PC-3 (cell line): Measurements from ENCODE around the gene VTI1B. TPM values are rescaled to one million over a fixed set of nuclear protein-coding genes. Genes with fewer than 3 reads are reported as not detected.

Experiments
- ATAC-seq: fragments of 200-7000 bp; cut with Tn5 transposase; 2 replicates; pipeline ENCODE4 v1.9.1; 2020; ENCODE audit warnings: mild to moderate bottlenecking, moderate library complexity
- BruUV-seq: library from RNA; stranded (reverse); fragments of 400-500 nt; replicated peaks from 2 replicates; lab custom pipeline; 2021; lab: Mats Ljungman, UMichigan
- CTCF ChIA-PET: fragments of 300-600 bp; sonication (Branson Sonifier 250); formaldehyde crosslinking; loops from one replicate; lab custom pipeline; 2022; ENCODE audit warnings: antibody characterized with exemption; lab: Charles Lee
- POLR2A ChIA-PET: fragments of 300-600 bp; sonication (Branson Sonifier 250); formaldehyde crosslinking; loops from one replicate; lab custom pipeline; 2022; ENCODE audit warnings: antibody characterized with exemption; ENCODE audit not compliant: unreplicated experiment; lab: Charles Lee
- DNase-seq: peaks from one replicate; pipeline ENCODE4 v3.0.0-alpha.2; 2015
- H2AFZ ChIP-seq: fragments of 300-600 bp; sonication (generic); 2 replicates; pipeline ENCODE4 v1.6.0; 2016; ENCODE audit warnings: antibody characterized with exemption, low read length
- H3F3A ChIP-seq: fragments of 300-600 bp; sonication (generic); one replicate; pipeline ENCODE4 v1.6.0; 2017; ENCODE audit warnings: antibody characterized with exemption, low read length, control low read depth, mild to moderate bottlenecking; ENCODE audit not compliant: unreplicated experiment
- H3K27ac ChIP-seq: fragments of 300-600 bp; sonication (generic); 2 replicates; pipeline ENCODE4 v1.5.1; 2016; ENCODE audit warnings: mild to moderate bottlenecking, low read length
- H3K27me3 ChIP-seq: fragments of 300-600 bp; sonication (generic); 2 replicates; pipeline ENCODE4 v1.6.1; 2016; ENCODE audit warnings: low read length, mixed read lengths
- H3K36me3 ChIP-seq: fragments of 300-600 bp; sonication (generic); 2 replicates; pipeline ENCODE4 v1.6.1; 2016; ENCODE audit warnings: low read depth, mixed run types, low read length, mixed read lengths
- H3K4me1 ChIP-seq: fragments of 300-600 bp; sonication (generic); 2 replicates; pipeline ENCODE4 v1.5.1; 2016; ENCODE audit warnings: low read length; ENCODE audit not compliant: insufficient read depth
- H3K4me2 ChIP-seq: fragments of 300-600 bp; sonication (generic); 2 replicates; pipeline ENCODE4 v1.6.0; 2016; ENCODE audit warnings: low read length
- H3K4me3 ChIP-seq: fragments of 300-600 bp; sonication (generic); 2 replicates; pipeline ENCODE4 v1.5.1; 2016; ENCODE audit warnings: mild to moderate bottlenecking, low read length, mixed read lengths
- H3K79me2 ChIP-seq: fragments of 300-600 bp; sonication (generic); 2 replicates; pipeline ENCODE4 v1.6.1; 2017; ENCODE audit warnings: low read length, mixed read lengths
- H3K9ac ChIP-seq: fragments of 300-600 bp; sonication (generic); 2 replicates; pipeline ENCODE4 v1.6.0; 2016; ENCODE audit warnings: mild to moderate bottlenecking, low read length
- H3K9me2 ChIP-seq: fragments of 300-600 bp; sonication (generic); replicated peaks from 2 replicates; pipeline ENCODE4 v1.6.1; 2016; ENCODE audit warnings: mixed run types, low read length, mixed read lengths
- H3K9me3 ChIP-seq: fragments of 300-600 bp; sonication (generic); 2 replicates; pipeline ENCODE4 v1.6.1; 2016; ENCODE audit warnings: low read length, mixed read lengths
- H4K20me1 ChIP-seq: fragments of 300-600 bp; sonication (generic); 2 replicates; pipeline ENCODE4 v1.6.1; 2016; ENCODE audit warnings: low read length, mixed read lengths
- EZH2 ChIP-seq: fragments of 300-600 bp; sonication (generic); IDR thresholded peaks from one replicate; pipeline ENCODE4 v1.6.1; 2017; ENCODE audit warnings: antibody characterized with exemption, mild to moderate bottlenecking, low read length; ENCODE audit not compliant: unreplicated experiment
- EZH2phosphoT487 ChIP-seq: fragments of 300-600 bp; sonication (generic); IDR thresholded peaks from 2 replicates; pipeline ENCODE4 v1.6.1; 2018; ENCODE audit warnings: mild to moderate bottlenecking, antibody characterized with exemption, low read length, borderline replicate concordance
- intact Hi-C: fragments of 100-400 bp; cut with micrococcal nuclease; formaldehyde crosslinking; loops from 2 replicates; pipeline ENCODE4 v1.9.0; 2023
- total RNA-seq: library from RNA; depleted of rRNA; stranded (reverse); fragments of >200 nt; gene quantifications from 2 replicates; pipeline ENCODE4 v1.2.3, GENCODE V29; 2014
- TF ChIP-seq, protein P1 (sequence below): fragments of 300-600 bp; sonication (generic); conservative IDR thresholded peaks from 2 replicates; pipeline ENCODE4 v1.5.1; 2017; ENCODE audit warnings: antibody characterized with exemption, low read depth, mild to moderate bottlenecking, low read length

VTI1B gene
- total RNA-seq, 1 experiment from 2014 or later = 93.8 TPM

DNA sequence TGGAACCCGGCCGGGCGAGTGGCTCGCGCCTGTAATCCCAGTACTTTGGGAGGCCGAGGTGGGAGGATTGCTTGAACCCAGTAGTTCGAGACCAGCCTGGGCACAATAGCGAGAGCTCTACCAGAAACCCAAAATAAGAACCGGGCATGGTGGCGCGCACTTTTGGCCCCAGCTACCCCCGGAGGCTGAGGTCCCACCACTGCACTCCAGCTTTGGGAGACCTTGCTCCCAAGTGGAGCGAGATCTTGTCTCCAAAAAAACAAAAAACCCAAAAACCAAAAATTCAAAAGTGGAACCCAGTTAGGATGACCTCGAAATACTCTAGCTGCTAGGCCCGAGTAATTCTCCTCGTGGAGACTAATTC, 769 bp upstream of the VTI1B start:
- peaks cover 19% of the 10 kb centered on the region for H4K20me1 ChIP-seq
- DNase-seq (no peak), ATAC-seq (no peak)
- POLR2A ChIA-PET = no interaction called here
- 0 out of 2 replicates have a peak overlapping the region, but pooled peaks have one; percentile 80 for H3K27ac ChIP-seq
- no peak for TF ChIP-seq EZH2phosphoT487
- TF ChIP-seq, protein P1, sequence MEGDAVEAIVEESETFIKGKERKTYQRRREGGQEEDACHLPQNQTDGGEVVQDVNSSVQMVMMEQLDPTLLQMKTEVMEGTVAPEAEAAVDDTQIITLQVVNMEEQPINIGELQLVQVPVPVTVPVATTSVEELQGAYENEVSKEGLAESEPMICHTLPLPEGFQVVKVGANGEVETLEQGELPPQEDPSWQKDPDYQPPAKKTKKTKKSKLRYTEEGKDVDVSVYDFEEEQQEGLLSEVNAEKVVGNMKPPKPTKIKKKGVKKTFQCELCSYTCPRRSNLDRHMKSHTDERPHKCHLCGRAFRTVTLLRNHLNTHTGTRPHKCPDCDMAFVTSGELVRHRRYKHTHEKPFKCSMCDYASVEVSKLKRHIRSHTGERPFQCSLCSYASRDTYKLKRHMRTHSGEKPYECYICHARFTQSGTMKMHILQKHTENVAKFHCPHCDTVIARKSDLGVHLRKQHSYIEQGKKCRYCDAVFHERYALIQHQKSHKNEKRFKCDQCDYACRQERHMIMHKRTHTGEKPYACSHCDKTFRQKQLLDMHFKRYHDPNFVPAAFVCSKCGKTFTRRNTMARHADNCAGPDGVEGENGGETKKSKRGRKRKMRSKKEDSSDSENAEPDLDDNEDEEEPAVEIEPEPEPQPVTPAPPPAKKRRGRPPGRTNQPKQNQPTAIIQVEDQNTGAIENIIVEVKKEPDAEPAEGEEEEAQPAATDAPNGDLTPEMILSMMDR = no peak
- TF ChIP-seq EZH2 = no peak
- peak overlapping the region; percentile 82 for H2AFZ ChIP-seq
- TSS peak; percentile 66 for BruUV-seq
- no peaks in the 10 kb centered on the region for H3F3A ChIP-seq
- CTCF ChIA-PET = interaction anchor here (3.0 kb wide), 1 partner anchor 29 kb away, joined by 13 read pairs; no protein-coding TSS in a partner anchor
- H3K36me3 ChIP-seq = peaks cover 22% of the 10 kb centered on the region
- peaks cover 24% of the 10 kb centered on the region for H3K4me1 ChIP-seq
- no peaks in the 10 kb centered on the region for H3K9me3 ChIP-seq
- peaks cover 48% of the 10 kb centered on the region for H3K79me2 ChIP-seq
- peak overlapping the region; percentile 97 for H3K9ac ChIP-seq
- H3K27me3 ChIP-seq = no peaks in the 10 kb centered on the region
- intact Hi-C loops = no loop called here
- H3K9me2 ChIP-seq = no peaks in the 10 kb centered on the region
- peak overlapping the region; percentile 96 for H3K4me2 ChIP-seq
- peak overlapping the region; percentile 84 for H3K4me3 ChIP-seq

- ATAC-seq = peak; percentile 84
- H3K79me2 ChIP-seq = peaks cover 58% of the 10 kb centered on the region
- ChIA-PET CTCF (interaction anchor here (1.7 kb wide), 2 partner anchors 30 to 55 kb away, joined by 9 to 11 read pairs; no protein-coding TSS in a partner anchor), POLR2A (interaction anchor here (0.6 to 1.1 kb wide), 4 partner anchors 21 to 1759 kb away, joined by 3 to 8 read pairs (median 4); partner anchors contain the start of gene RDH11)
- H3K9me3 ChIP-seq = no peaks in the 10 kb centered on the region
- peak overlapping the region; percentile 97 for H3K9ac ChIP-seq
- no peaks in the 10 kb centered on the region for H3F3A ChIP-seq
- no peaks in the 10 kb centered on the region for H3K9me2 ChIP-seq
- H3K4me3 ChIP-seq = peak overlapping the region; percentile 84
- peak overlapping the region; percentile 80 for H3K27ac ChIP-seq
- H3K27me3 ChIP-seq = no peaks in the 10 kb centered on the region
- H3K4me1 ChIP-seq = peaks cover 18% of the 10 kb centered on the region
- TF ChIP-seq EZH2 (no peak), EZH2phosphoT487 (no peak)
- TF ChIP-seq, protein P1 = peak; percentile 15; the same call in 1 of the 2 replicates
- H2AFZ ChIP-seq = peak overlapping the region; percentile 82
- DNase-seq = peak; percentile 74
- no TSS peak for BruUV-seq
- peak overlapping the region; percentile 96 for H3K4me2 ChIP-seq
- peaks cover 19% of the 10 kb centered on the region for H4K20me1 ChIP-seq
- peaks cover 21% of the 10 kb centered on the region for H3K36me3 ChIP-seq
- intact Hi-C loops = loop anchor here (1.0 kb wide), 2 partner anchors 21 to 30 kb away; partner anchors contain the start of gene RDH11
These were observed 323 bp downstream of the VTI1B start for GRCh38 chr14:67674139-67674479.

DNA sequence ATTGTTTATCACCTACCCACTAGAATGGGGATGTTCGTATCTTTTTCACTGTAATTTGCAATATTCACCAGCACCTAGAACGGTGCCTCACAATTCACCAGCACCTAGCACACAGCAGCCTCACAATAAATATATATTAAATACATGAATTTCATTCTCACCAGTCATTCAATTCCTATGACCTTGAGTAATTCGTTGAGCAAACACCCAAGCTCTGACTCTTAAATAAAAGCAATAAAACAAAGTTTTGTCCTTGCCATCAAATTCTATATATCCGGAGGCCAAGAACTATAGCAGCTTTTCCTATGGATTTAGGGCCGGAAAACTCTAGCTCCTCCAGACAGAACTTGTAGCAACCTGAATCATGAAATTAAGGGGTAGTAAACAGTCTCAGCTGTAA, 981 bp downstream of the VTI1B start:
- peak; percentile 72 for DNase-seq
- H3K9me2 ChIP-seq = no peaks in the 10 kb centered on the region
- H3F3A ChIP-seq = no peaks in the 10 kb centered on the region
- peak; percentile 30 for ATAC-seq
- H3K36me3 ChIP-seq = peaks cover 14% of the 10 kb centered on the region
- peaks cover 19% of the 10 kb centered on the region for H4K20me1 ChIP-seq
- peak overlapping the region; percentile 84 for H3K4me3 ChIP-seq
- no peaks in the 10 kb centered on the region for H3K27me3 ChIP-seq
- intact Hi-C loops = no loop called here
- H3K4me1 ChIP-seq = peaks cover 18% of the 10 kb centered on the region
- H3K4me2 ChIP-seq = peak overlapping the region; percentile 96
- BruUV-seq = TSS peak; percentile 49
- H3K27ac ChIP-seq = peak overlapping the region; percentile 80
- CTCF ChIA-PET = interaction anchor here (0.6 to 1.7 kb wide), 3 partner anchors 31 to 58 kb away, joined by 3 to 11 read pairs (median 9); no protein-coding TSS in a partner anchor
- peaks cover 59% of the 10 kb centered on the region for H3K79me2 ChIP-seq
- no peaks in the 10 kb centered on the region for H3K9me3 ChIP-seq
- H2AFZ ChIP-seq = peak overlapping the region; percentile 82; the same call in 1 of the 2 replicates
- H3K9ac ChIP-seq = peak overlapping the region; percentile 97
- POLR2A ChIA-PET = interaction anchor here (0.6 to 1.1 kb wide), 5 partner anchors 22 to 1760 kb away, joined by 3 to 8 read pairs (median 4); partner anchors contain the start of gene RDH11
- TF ChIP-seq, protein P1 = no peak
- no peak for TF ChIP-seq EZH2phosphoT487
